ENCODE results near the gene CORO2A.
"Not testable (repeated sequence)": the region's sequence is repeated elsewhere in the genome, so short reads cannot be mapped to it uniquely, and the experiment has no call there.

The CORO2A gene

DNA sequence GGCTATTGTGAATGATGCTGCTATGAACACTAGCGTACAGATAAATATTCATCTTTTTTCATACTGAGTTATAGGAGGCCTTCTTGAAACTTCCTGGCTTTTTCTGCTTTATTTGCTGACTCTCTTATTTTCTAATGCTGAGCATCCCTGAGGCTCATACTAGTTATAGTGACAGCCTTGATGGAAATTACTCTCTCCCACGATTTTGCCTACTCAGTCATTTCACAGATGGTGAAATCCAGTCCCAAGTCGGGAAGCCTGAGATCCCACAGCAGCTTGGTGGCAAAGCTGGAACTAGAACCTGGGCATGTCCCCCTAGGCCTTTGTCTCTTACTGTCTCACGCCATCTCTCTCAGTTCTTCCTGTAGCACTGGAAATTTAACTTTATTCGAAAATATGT, 113.5 kb downstream of the CORO2A start:
- H3K36me3 ChIP-seq (ENCODE audit: control insufficient read depth, insufficient read depth, low read length), result peaks cover 15% of the 10 kb centered on the region
- no CpG with 5 or more reads among the region's 5 CpGs for WGBS (ENCODE audit: insufficient coverage, insufficient read length)
- H3K4me1 ChIP-seq (ENCODE audit: control insufficient read depth, insufficient read depth, low read length), result no peaks in the 10 kb centered on the region; the same call in 1 of the 2 replicates

GRCh38 chr9:98076514-98076890, 115.9 kb downstream of the CORO2A start:
- H3K4me1 ChIP-seq (ENCODE audit: control insufficient read depth, insufficient read depth, low read length); H3K9me3 ChIP-seq (ENCODE audit: control insufficient read depth, insufficient read depth, low read length); DNase-seq (ENCODE audit: low read depth, low spot score); H3K27ac ChIP-seq (ENCODE audit: low read length); H3K36me3 ChIP-seq (ENCODE audit: control insufficient read depth, insufficient read depth, low read length); H3K27me3 ChIP-seq (ENCODE audit: control insufficient read depth, insufficient read depth, low read length); H3K4me3 ChIP-seq (ENCODE audit: low read length): not testable (repeated sequence)
- no CpG with 5 or more reads among the region's 8 CpGs for WGBS (ENCODE audit: insufficient coverage, insufficient read length)

More for the DNA sequence above, 113.5 kb downstream of the CORO2A start:
- Histone ChIP-seq H3K27me3 (ENCODE audit: control insufficient read depth, insufficient read depth, low read length) (no peaks in the 10 kb centered on the region), H3K27ac (ENCODE audit: low read length) (no peak overlapping the region), H3K9me3 (ENCODE audit: control insufficient read depth, insufficient read depth, low read length) (no peaks in the 10 kb centered on the region), H3K4me3 (ENCODE audit: low read length) (no peak overlapping the region)
- DNase-seq (ENCODE audit: low read depth, low spot score), result no peak

DNA sequence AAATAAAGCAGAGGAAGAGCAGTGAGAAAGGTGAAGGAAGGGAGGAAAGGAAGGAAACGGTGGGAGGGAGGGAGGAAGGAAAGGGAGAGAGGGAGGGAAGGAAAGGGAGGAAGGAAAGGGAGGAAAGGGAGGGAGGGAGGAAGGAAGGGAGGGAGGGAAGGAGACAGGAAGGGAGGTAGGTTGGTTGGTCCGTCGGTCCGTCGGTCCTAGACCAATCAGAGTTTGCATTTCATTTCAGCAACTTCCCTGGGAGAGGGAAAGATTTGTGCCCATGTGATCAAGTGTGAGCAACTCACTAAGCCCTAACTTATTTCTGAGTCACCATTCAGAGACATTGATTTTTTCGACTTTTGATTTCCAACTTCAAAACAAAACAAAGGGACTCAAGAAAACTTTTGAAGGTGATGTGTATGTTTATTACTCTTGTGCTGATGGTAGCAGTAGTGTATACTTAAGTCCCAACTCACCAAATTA, 117.1 kb downstream of the CORO2A start:
- Histone ChIP-seq H3K27ac (ENCODE audit: low read length) (no peak overlapping the region), H3K27me3 (ENCODE audit: control insufficient read depth, insufficient read depth, low read length) (no peaks in the 10 kb centered on the region), H3K36me3 (ENCODE audit: control insufficient read depth, insufficient read depth, low read length) (peaks cover 4% of the 10 kb centered on the region; the same call in 1 of the 2 replicates), H3K9me3 (ENCODE audit: control insufficient read depth, insufficient read depth, low read length) (no peaks in the 10 kb centered on the region), H3K4me3 (ENCODE audit: low read length) (no peak overlapping the region), H3K4me1 (ENCODE audit: control insufficient read depth, insufficient read depth, low read length) (no peaks in the 10 kb centered on the region; the same call in 1 of the 2 replicates)
- 100% methylated on average over 1 of the region's 6 CpGs for WGBS (ENCODE audit: insufficient coverage, insufficient read length)
- DNase-seq (ENCODE audit: low read depth, low spot score), result no peak

DNA sequence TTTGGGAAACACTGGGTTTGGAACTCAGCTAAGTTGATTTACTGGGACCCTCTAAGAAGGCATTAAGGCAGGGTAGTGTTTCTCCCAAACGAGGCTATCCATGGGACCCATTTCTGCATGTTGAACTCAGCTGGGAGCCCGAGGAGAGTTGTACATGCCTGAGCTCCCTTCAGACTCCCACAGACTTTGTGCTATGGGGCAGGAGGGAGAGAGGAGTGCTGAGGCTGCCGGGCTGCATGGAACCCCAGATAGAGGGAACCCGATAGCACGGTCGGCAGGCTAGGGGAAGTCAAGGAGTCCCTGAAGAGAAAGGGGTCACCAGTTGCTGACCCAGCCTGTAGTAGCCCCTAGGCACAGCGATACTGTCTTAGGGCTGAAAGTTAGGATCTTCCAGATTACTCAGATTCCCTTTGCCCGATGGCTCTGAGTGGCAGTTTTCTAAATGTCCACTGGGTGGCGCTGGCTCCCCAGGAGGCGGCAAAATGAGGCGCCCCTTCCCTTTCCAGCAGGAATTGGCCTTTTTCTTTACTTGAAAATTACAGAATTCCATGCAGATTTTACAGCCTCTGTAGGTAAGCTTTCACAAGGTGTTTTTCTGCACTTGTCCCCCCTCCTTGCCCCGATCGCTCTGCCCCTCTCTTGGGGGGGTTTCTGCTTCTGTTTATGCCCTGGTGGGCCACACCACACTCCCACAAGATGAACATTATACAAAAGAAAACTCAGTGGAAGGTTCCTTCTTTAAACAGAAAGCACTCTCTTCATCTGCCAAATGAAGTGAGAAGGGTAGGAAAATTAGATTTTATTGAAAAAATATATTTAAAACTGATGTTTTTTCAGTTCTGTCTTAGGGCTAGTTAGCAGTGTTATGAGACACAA, 118.1 kb downstream of the CORO2A start:
- Histone ChIP-seq H3K27ac (ENCODE audit: low read length) (no peak overlapping the region), H3K4me1 (ENCODE audit: control insufficient read depth, insufficient read depth, low read length) (no peaks in the 10 kb centered on the region; the same call in 1 of the 2 replicates), H3K4me3 (ENCODE audit: low read length) (no peak overlapping the region), H3K36me3 (ENCODE audit: control insufficient read depth, insufficient read depth, low read length) (0 out of 2 replicates have a peak, but pooled peaks cover 2% of the 10 kb centered on the region), H3K9me3 (ENCODE audit: control insufficient read depth, insufficient read depth, low read length) (no peaks in the 10 kb centered on the region), H3K27me3 (ENCODE audit: control insufficient read depth, insufficient read depth, low read length) (no peaks in the 10 kb centered on the region)
- no CpG with 5 or more reads among the region's 13 CpGs for WGBS (ENCODE audit: insufficient coverage, insufficient read length)
- DNase-seq (ENCODE audit: low read depth, low spot score), result no peak

GRCh38 chr9:98071737-98072136, 120.7 kb downstream of the CORO2A start:
- H3K9me3 ChIP-seq (ENCODE audit: control insufficient read depth, insufficient read depth, low read length), result no peaks in the 10 kb centered on the region
- H3K27ac ChIP-seq (ENCODE audit: low read length), result no peak overlapping the region
- H3K36me3 ChIP-seq (ENCODE audit: control insufficient read depth, insufficient read depth, low read length), result 0 out of 2 replicates have a peak, but pooled peaks cover 2% of the 10 kb centered on the region
- no peak for DNase-seq (ENCODE audit: low read depth, low spot score)
- H3K4me3 ChIP-seq (ENCODE audit: low read length), result no peak overlapping the region
- H3K27me3 ChIP-seq (ENCODE audit: control insufficient read depth, insufficient read depth, low read length), result no peaks in the 10 kb centered on the region
- no CpG with 5 or more reads among the region's 9 CpGs for WGBS (ENCODE audit: insufficient coverage, insufficient read length)
- no peaks in the 10 kb centered on the region; the same call in 1 of the 2 replicates for H3K4me1 ChIP-seq (ENCODE audit: control insufficient read depth, insufficient read depth, low read length)
